RWPE1 (cell line): ENCODE results near the gene SKA1.

ENCODE experiments used
- CTCF ChIA-PET: fragments of 350-600 bp; sonication (Branson Sonifier 250); formaldehyde crosslinking; extraction: SDS; loops from one replicate; lab custom pipeline; 2021; lab: Yijun Ruan, JAX
- POLR2A ChIA-PET: fragments of 400-600 bp; formaldehyde crosslinking; extraction: SDS; loops from one replicate; lab custom pipeline; 2020; ENCODE audit warnings: antibody characterized with exemption; ENCODE audit not compliant: low non-redundant PET; lab: Yijun Ruan, JAX
- DNase-seq: peaks from one replicate; pipeline ENCODE4 v3.0.0; 2012; ENCODE audit warnings: low spot score
- H3K27ac ChIP-seq: fragments of 450-650 bp; 2 replicates; pipeline ENCODE4 v1.5.1; 2017
- TF ChIP-seq, protein P1 (sequence below): fragments of 450-650 bp; conservative IDR thresholded peaks from 2 replicates; pipeline ENCODE4 v1.5.1; 2017; ENCODE audit warnings: low read depth, mild to moderate bottlenecking

The SKA1 gene

DNA sequence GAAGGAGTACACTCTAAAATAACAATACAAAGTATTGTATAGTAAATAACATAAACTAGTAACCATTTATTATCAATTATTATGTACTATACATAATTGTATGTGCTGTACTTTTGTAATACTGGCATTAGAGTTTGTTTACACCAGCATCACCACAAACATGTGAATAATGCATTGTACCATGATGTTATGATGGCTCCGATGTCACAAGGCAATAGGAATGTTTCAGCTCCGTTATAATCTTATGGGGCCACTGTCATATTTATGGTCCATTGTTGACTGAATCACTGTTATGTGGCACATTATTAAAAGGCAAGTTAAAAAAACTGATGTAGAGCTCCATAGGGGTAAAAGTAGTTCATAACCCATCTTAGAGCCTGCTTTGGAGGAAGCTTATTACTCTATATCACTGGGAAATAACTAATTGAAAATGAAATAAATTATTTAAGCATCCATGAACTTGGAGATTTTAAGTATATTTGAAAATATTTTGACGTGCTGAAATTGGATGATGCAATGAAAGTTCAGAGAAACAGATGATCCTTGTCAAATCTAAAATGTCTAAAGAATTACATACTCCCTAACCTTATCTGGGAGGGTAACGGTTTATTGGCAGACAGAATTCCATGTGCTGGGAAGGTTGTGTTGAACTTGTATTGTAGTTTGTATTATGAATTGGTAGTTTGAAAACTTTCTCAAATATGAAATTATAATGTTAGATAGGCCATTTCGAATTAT lies 2.4 kb downstream of the SKA1 start:
- CTCF ChIA-PET, result no interaction called here
- POLR2A ChIA-PET, result no interaction called here
- TF ChIP-seq, protein P1, sequence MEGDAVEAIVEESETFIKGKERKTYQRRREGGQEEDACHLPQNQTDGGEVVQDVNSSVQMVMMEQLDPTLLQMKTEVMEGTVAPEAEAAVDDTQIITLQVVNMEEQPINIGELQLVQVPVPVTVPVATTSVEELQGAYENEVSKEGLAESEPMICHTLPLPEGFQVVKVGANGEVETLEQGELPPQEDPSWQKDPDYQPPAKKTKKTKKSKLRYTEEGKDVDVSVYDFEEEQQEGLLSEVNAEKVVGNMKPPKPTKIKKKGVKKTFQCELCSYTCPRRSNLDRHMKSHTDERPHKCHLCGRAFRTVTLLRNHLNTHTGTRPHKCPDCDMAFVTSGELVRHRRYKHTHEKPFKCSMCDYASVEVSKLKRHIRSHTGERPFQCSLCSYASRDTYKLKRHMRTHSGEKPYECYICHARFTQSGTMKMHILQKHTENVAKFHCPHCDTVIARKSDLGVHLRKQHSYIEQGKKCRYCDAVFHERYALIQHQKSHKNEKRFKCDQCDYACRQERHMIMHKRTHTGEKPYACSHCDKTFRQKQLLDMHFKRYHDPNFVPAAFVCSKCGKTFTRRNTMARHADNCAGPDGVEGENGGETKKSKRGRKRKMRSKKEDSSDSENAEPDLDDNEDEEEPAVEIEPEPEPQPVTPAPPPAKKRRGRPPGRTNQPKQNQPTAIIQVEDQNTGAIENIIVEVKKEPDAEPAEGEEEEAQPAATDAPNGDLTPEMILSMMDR, result no peak
- no peak overlapping the region for H3K27ac ChIP-seq
- DNase-seq, result no peak

- ChIA-PET CTCF (no interaction called here), POLR2A (no interaction called here)
- TF ChIP-seq, protein P1, result no peak
- H3K27ac ChIP-seq, result no peak overlapping the region
- no peak for DNase-seq
Measured at GRCh38 chr18:50388988-50389387, 14.1 kb downstream of the SKA1 start.

- POLR2A ChIA-PET, result no interaction called here
- TF ChIP-seq, protein P1, result no peak
- CTCF ChIA-PET, result interaction anchor here (0.5 kb wide), 1 partner anchor 16 kb away, joined by 4 read pairs; no protein-coding TSS in a partner anchor
- no peak for DNase-seq
- H3K27ac ChIP-seq, result no peak overlapping the region
Measured at GRCh38 chr18:50393802-50394201, 19.0 kb downstream of the SKA1 start.

GRCh38 chr18:50395093-50395492 lies 20.2 kb downstream of the SKA1 start:
- POLR2A ChIA-PET, result no interaction called here
- DNase-seq, result no peak
- TF ChIP-seq, protein P1, result no peak
- H3K27ac ChIP-seq, result no peak overlapping the region
- CTCF ChIA-PET, result no interaction called here

DNA sequence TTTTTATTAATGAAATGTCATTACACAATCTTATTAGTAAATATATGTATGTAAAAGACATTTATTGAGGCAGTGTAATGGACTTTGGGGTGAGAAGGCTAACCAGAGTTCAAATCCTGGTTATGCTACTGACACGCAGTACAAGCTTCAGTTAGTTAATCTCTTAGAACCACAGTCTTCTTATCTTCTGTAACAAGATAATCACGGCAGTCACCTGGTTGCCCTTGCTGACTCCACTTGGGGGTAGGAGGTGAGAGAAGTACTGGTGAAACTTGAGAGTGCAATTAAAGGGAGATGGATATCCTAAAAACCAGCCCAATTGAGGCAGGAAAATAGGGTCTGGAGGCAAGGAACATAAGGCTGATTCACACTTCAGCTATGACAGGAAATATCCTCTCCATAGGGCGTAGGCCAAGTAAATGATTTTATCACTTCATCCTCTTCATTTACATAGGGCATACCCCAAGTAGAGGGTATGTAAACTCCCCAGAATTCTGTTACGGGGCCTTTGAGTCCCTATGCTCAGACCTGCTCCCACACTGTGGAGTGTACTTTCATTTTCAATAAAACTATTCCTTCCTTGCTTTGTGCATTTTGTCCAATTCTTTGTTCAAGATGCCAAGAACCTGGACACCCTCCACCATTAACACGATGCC lies 21.3 kb downstream of the SKA1 start:
- POLR2A ChIA-PET, result no interaction called here
- DNase-seq, result no peak

GRCh38 chr18:50397023-50397422 lies 22.2 kb downstream of the SKA1 start:
- no peak overlapping the region for H3K27ac ChIP-seq
- ChIA-PET CTCF (no interaction called here), POLR2A (no interaction called here)
- no peak for DNase-seq
- TF ChIP-seq, protein P1, result no peak

More for the DNA sequence above, 21.3 kb downstream of the SKA1 start:
- CTCF ChIA-PET, result no interaction called here
- TF ChIP-seq, protein P1, result no peak
- H3K27ac ChIP-seq, result no peak overlapping the region
